ENCODE results near the gene KDM7A. TPM values are rescaled to one million over a fixed set of nuclear protein-coding genes. Genes with fewer than 3 reads are reported as not detected.
"Not testable (repeated sequence)": the region's sequence is repeated elsewhere in the genome, so short reads cannot be mapped to it uniquely, and the experiment has no call there.

Gene KDM7A
- total and polyA plus RNA-seq, 2 of the 4 experiments (the other 2 are of a cell fraction): 1.5 to 2.3 TPM

DNA sequence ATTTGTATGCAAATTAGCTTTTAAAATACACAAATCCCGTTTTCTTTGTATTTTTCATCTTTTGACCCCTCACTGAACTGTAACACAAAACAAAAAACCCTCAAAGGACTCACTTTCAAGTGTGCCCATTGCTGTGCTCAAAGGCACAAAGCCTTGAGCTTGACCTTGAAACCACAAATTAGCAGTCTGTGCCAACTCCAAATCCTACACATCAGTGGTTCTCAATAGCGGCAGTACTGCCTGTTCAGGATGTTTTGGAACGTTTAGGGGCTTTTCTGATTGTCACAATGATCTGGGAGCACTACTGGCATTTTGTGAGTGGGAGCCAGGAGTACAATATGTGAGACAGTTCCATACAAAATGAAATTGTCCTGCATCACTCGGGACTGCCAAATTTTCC lies 55.5 kb downstream of the KDM7A start:
- Histone ChIP-seq H2BK5ac (ENCODE audit: low read depth, low read length, poor library complexity, severe bottlenecking) (no peak overlapping the region), H2AK9ac (replicated peaks; ENCODE audit: low read depth, low read length, poor library complexity) (no peak overlapping the region), H4K20me1 (ENCODE audit: insufficient read depth, low read length) (no peaks in the 10 kb centered on the region), H4K8ac (ENCODE audit: low read depth in 2 of 2, low read length in 2 of 2) (no peak overlapping the region), H3K79me1 (ENCODE audit: low read depth in 1 of 2, low read length in 2 of 2) (0 out of 4 replicates have a peak, but pooled peaks cover 0 to 2% of the 10 kb centered on the region in 2 experiments), H3K27ac (ENCODE audit: insufficient read depth, low read length) (no peak overlapping the region), H3K4ac (ENCODE audit: low read depth, low read length) (no peak overlapping the region), H3K4me1 (ENCODE audit: control insufficient read depth, insufficient read depth, low read length) (no peaks in the 10 kb centered on the region), H3K18ac (ENCODE audit: low read depth, low read length) (no peak overlapping the region), H2AK5ac (ENCODE audit: low read depth, low read length) (no peak overlapping the region), H4K5ac (ENCODE audit: low read depth, low read length) (no peak overlapping the region), H3K27me3 (ENCODE audit: control insufficient read depth, insufficient read depth, low read length) (no peaks in the 10 kb centered on the region), H3K9ac (ENCODE audit: low read depth, low read length) (no peak overlapping the region), H2BK15ac (ENCODE audit: low read depth, low read length) (no peak overlapping the region), H2AFZ (replicated peaks; ENCODE audit: low read length, poor library complexity) (no peak overlapping the region), H3K36me3 (ENCODE audit: control insufficient read depth, insufficient read depth, low read length) (peaks cover 4% of the 10 kb centered on the region; the same call in 1 of the 2 replicates), H3K56ac (ENCODE audit: extremely low read depth, insufficient read depth, low read length) (no peak overlapping the region), H3K23ac (ENCODE audit: low read depth, low read length) (no peak overlapping the region), H3K14ac (replicated peaks; ENCODE audit: low read depth, low read length) (no peak overlapping the region), H3K9me3 (ENCODE audit: control insufficient read depth, insufficient read depth, low read length) (no peaks in the 10 kb centered on the region), H2BK20ac (ENCODE audit: low read depth, low read length) (no peak overlapping the region), H3K9me1 (ENCODE audit: insufficient read depth, low read length) (peaks cover 6% of the 10 kb centered on the region), H4K91ac (ENCODE audit: insufficient read depth, low read depth, low read length) (no peak overlapping the region), H3K4me2 (ENCODE audit: low read depth, low read length) (no peak overlapping the region), H3K4me3 (ENCODE audit: insufficient read depth, low read depth, low read length) (no peak overlapping the region), H2BK120ac (ENCODE audit: low read depth, low read length) (no peak overlapping the region)
- TF ChIP-seq RFX5 (IDR thresholded peaks at IDR 0.05; ENCODE audit: low read depth, low read length) (no peak), RCOR1 (IDR thresholded peaks at IDR 0.05; ENCODE audit: insufficient replicate concordance, low read length) (no peak)
- in situ Hi-C loops (cut with MboI; ENCODE audit: low sequenced_read_pairs) (no loop called here), intact Hi-C loops (cut with micrococcal nuclease) (loop anchor here (5.0 kb wide), 1 partner anchor 34 kb away; no protein-coding TSS in a partner anchor), dilution Hi-C loops (cut with HindIII; ENCODE audit: low sequenced_read_pairs, unreplicated experiment) (no loop called here)
- no CpG with 5 or more reads among the region's 4 CpGs for WGBS, 2 experiments (ENCODE audit: extremely low coverage in 2 of 2, insufficient read length in 1 of 2)
- BruUV-seq (replicated peaks): no TSS peak
- ATAC-seq (ENCODE audit: low read depth) (no peak), DNase-seq (no peak)
- ChIA-PET POLR2A (ENCODE audit: unreplicated experiment) (no interaction called here), CTCF (interaction anchor here (1.1 kb wide), 1 partner anchor 10 kb away, joined by 8 read pairs; no protein-coding TSS in a partner anchor)

DNA sequence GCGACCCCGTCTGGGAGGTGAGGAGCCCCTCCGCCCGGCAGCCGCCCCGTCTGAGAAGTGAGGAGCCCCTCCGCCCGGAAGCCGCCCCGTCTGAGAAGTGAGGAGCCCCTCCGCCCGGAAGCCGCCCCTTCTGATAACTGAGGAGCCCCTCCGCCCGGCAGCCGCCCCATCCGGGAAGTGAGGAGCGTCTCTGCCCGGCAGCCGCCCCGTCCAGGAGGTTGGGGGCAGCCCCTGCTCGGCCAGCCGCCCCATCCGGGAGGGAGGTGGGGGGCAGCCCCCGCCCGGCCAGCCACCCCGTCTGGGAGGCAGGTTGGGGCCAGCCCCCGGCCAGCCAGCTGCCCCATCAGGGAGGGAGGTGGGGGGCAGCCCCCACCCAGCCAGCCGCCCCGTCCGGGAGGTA lies 62.0 kb downstream of the KDM7A start:
- H3K9me1 ChIP-seq (ENCODE audit: insufficient read depth, low read length); H3K18ac ChIP-seq (ENCODE audit: low read depth, low read length); H4K91ac ChIP-seq (ENCODE audit: insufficient read depth, low read depth, low read length); intact Hi-C loops (cut with micrococcal nuclease); H2BK5ac ChIP-seq (ENCODE audit: low read depth, low read length, poor library complexity, severe bottlenecking); in situ Hi-C loops (cut with MboI; ENCODE audit: low sequenced_read_pairs); H3K4me2 ChIP-seq (ENCODE audit: low read depth, low read length); H3K27ac ChIP-seq (ENCODE audit: insufficient read depth, low read length); H3K56ac ChIP-seq (ENCODE audit: extremely low read depth, insufficient read depth, low read length); H4K5ac ChIP-seq (ENCODE audit: low read depth, low read length); H3K9ac ChIP-seq (ENCODE audit: low read depth, low read length); H3K4me3 ChIP-seq (ENCODE audit: insufficient read depth, low read depth, low read length); POLR2A ChIA-PET (ENCODE audit: unreplicated experiment); H4K20me1 ChIP-seq (ENCODE audit: insufficient read depth, low read length); H3K4ac ChIP-seq (ENCODE audit: low read depth, low read length); H3K36me3 ChIP-seq (ENCODE audit: control insufficient read depth, insufficient read depth, low read length); ATAC-seq (ENCODE audit: low read depth); BruUV-seq (replicated peaks); CTCF ChIA-PET; H3K79me1 ChIP-seq (ENCODE audit: low read depth in 1 of 2, low read length in 2 of 2); H3K4me1 ChIP-seq (ENCODE audit: control insufficient read depth, insufficient read depth, low read length); H3K14ac ChIP-seq (replicated peaks; ENCODE audit: low read depth, low read length); H2BK20ac ChIP-seq (ENCODE audit: low read depth, low read length); H2AK9ac ChIP-seq (replicated peaks; ENCODE audit: low read depth, low read length, poor library complexity); H3K23ac ChIP-seq (ENCODE audit: low read depth, low read length); dilution Hi-C loops (cut with HindIII; ENCODE audit: low sequenced_read_pairs, unreplicated experiment); H3K9me3 ChIP-seq (ENCODE audit: control insufficient read depth, insufficient read depth, low read length); H2AK5ac ChIP-seq (ENCODE audit: low read depth, low read length); H3K27me3 ChIP-seq (ENCODE audit: control insufficient read depth, insufficient read depth, low read length); DNase-seq; H4K8ac ChIP-seq (ENCODE audit: low read depth in 2 of 2, low read length in 2 of 2); H2BK15ac ChIP-seq (ENCODE audit: low read depth, low read length); H2AFZ ChIP-seq (replicated peaks; ENCODE audit: low read length, poor library complexity); H2BK120ac ChIP-seq (ENCODE audit: low read depth, low read length): not testable (repeated sequence)
- WGBS, 2 experiments (ENCODE audit: extremely low coverage in 2 of 2, insufficient read length in 1 of 2): 100% methylated on average over 20 of the region's 31 CpGs; no CpG with 5 or more reads in 1 of the 2 experiments
